ENCODE results near the gene CLTC.

Gene CLTC

DNA sequence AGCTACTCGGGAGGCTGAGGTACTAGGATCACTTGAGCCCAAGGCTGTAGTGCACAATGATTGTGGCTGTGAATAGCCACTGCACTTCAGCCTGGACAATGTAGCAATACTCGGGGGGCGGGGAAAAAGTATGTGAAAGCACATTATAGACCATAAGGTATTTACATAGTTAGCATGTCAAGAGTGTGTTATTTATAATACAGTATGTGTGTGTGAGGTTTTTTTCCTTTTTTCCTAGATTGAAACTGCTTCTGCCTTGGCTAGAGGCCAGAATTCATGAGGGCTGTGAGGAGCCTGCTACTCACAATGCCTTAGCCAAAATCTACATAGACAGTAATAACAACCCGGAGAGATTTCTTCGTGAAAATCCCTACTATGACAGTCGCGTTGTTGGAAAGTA, 57.0 kb downstream of the CLTC start:
- in situ Hi-C loops (cut with HindIII; ENCODE audit: low sequenced_read_pairs), result no loop called here

DNA sequence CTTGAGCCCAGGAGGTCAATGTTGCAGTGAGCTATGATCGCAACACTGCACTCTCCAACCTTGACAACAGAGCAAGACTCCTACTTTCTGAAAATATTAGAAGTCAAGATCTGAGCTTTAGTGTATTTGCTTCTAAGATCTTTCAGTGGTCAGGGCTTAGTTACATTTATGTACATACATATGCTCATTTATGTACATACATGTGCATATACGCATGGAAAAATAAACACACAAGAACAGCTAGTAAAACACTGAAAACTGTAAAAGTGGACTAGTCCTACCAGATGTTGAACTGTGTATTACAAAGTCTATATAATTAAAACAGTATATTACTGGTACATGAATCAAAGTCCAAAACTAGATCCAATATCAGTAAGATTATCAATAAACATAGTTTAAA, 59.2 kb downstream of the CLTC start:
- in situ Hi-C loops (cut with HindIII; ENCODE audit: low sequenced_read_pairs), result no loop called here

- in situ Hi-C loops (cut with HindIII; ENCODE audit: low sequenced_read_pairs), result loop anchor here (10.0 kb wide), 1 partner anchor 156 kb away; no protein-coding TSS in a partner anchor
Observed at GRCh38 chr17:59680314-59680713, 60.6 kb downstream of the CLTC start.

GRCh38 chr17:59683283-59683682, 63.6 kb downstream of the CLTC start:
- in situ Hi-C loops (cut with HindIII; ENCODE audit: low sequenced_read_pairs), result loop anchor here (10.0 kb wide), 1 partner anchor 158 kb away; no protein-coding TSS in a partner anchor

DNA sequence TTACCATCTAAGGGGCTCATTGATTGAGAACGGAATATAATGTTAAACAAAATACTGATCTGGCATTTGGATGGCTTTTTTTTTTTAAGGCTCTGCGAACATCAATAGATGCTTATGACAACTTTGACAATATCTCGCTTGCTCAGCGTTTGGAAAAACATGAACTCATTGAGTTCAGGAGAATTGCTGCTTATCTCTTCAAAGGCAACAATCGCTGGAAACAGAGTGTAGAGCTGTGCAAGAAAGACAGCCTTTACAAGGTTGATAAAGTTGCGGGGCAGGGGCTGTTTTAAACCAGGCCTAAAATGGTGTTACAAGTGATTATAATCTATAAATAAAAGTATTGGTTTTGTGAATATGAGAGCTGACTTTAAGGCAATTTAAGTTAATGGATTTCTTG, 65.3 kb downstream of the CLTC start:
- in situ Hi-C loops (cut with HindIII; ENCODE audit: low sequenced_read_pairs), result loop anchor here (10.0 kb wide), 1 partner anchor 160 kb away; no protein-coding TSS in a partner anchor

DNA sequence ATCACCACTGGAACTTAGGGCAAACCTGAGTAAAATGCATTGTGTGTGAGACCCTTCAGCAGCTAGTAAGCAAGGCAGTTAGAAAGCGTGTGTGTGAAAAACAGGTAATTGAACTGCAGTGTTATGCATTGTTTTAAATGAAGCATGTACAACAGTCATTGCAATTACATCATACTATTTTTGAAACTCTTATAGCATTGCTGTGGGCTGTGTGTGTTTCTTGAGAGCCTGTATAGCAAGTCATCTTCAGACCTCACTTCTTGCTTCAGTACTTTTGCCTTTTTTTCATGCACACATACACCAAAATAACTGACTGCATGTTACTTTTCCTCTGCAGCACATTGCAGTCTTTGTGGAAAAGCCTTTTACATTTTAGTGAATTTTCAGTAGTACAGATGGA, 68.3 kb downstream of the CLTC start:
- in situ Hi-C loops (cut with HindIII; ENCODE audit: low sequenced_read_pairs), result loop anchor here (10.0 kb wide), 1 partner anchor 163 kb away; no protein-coding TSS in a partner anchor

DNA sequence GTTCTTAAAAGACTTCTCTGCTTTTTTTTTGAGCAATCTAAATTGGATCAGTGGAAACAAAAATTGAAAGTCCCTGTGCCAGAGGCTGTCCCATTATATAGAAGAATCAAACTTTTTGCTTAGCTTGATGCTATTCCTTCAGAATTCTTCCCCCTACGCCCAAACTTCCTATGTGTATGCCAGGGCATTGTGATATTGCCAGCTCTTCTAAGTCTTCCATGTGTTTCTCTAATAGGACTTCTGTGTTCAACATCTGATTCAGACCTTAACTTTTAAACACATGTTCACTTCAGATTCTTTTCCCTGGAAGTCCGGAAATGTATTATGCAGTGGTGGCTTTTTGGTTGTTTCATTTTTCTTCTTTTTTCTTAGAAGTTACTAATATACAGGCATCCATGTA, 68.8 kb downstream of the CLTC start:
- in situ Hi-C loops (cut with HindIII; ENCODE audit: low sequenced_read_pairs), result loop anchor here (10.0 kb wide), 1 partner anchor 164 kb away; no protein-coding TSS in a partner anchor

GRCh38 chr17:59693582-59693981, 73.9 kb downstream of the CLTC start:
- in situ Hi-C loops (cut with HindIII; ENCODE audit: low sequenced_read_pairs), result no loop called here

- in situ Hi-C loops (cut with HindIII; ENCODE audit: low sequenced_read_pairs), result no loop called here
Observed at GRCh38 chr17:59694344-59694743, 74.6 kb downstream of the CLTC start.

DNA sequence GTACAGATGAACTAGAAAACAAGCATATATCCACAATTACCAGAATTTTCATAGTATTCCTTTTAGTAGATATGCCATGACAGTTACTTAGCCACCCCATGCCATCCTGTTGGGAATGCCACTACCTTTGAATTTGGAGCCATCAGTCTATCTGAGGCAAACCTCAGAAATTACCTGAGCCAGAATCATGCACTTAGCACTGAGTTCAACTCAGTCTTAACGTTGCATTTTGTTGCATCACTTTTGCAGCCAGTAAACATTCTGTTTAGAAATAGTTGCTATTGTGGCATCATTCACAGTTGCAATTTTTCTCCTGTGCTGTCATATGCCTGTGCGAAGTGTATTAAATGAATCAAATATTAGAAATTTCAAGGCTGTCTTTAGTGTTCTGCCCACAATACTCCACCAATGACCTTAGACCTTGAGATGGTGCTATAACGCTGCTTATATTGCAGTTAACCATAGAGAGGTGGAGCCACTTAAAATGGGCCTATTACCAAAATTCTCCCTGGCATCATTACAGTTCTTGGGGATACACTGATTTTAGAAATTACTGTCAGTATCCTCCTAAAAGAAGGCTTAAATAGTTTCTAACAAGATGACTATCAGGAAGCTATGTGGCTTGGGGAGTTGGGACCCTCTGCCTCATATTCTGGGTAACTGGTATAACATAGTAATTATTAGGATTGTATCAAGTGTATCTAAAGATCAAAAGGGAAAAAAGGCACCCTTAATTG, 76.4 kb downstream of the CLTC start:
- in situ Hi-C loops (cut with HindIII; ENCODE audit: low sequenced_read_pairs), result no loop called here

GRCh38 chr17:59696682-59697277, 77.1 kb downstream of the CLTC start:
- in situ Hi-C loops (cut with HindIII; ENCODE audit: low sequenced_read_pairs), result no loop called here

GRCh38 chr17:59698143-59698542, 78.4 kb downstream of the CLTC start:
- in situ Hi-C loops (cut with HindIII; ENCODE audit: low sequenced_read_pairs), result no loop called here

- in situ Hi-C loops (cut with HindIII; ENCODE audit: low sequenced_read_pairs), result no loop called here
Observed at GRCh38 chr17:59699218-59699617, 79.5 kb downstream of the CLTC start.

DNA sequence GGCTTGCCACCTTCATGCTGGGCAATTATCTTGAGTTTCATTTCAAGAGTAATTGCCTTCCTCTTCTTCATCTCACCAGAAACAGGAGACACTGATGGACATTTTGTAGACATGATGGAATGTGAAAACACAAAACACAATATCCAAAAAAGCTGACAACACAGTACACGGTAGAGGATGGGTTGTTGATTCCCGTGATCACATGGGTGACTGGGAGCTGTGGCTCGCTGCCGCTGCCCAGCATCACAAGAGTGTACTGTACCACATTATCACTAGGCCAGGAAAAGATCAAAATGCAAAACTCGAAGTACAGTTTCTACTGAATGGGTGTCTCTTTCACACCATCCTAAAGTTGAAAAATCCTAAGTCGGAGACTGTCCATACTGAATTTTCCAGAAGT, 80.1 kb downstream of the CLTC start:
- in situ Hi-C loops (cut with HindIII; ENCODE audit: low sequenced_read_pairs), result no loop called here

DNA sequence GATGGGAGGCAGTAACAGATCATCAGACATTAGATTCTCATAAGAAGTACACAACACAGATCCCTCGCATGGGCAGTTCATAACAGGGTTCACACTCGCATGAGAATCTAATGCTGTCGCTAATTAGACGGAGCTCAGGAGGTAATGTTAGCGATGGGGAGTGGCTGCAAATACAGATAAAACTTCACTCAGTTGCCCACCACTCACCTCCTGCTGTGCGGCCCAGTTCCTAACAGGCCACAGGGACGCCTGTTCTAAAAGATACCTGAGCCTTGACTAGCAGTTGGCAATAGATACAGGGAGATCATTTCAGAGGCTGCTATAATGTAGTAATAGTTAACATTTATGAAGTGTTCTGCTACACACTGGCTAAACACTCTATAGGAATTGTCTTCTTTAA, 82.6 kb downstream of the CLTC start:
- in situ Hi-C loops (cut with HindIII; ENCODE audit: low sequenced_read_pairs), result no loop called here

DNA sequence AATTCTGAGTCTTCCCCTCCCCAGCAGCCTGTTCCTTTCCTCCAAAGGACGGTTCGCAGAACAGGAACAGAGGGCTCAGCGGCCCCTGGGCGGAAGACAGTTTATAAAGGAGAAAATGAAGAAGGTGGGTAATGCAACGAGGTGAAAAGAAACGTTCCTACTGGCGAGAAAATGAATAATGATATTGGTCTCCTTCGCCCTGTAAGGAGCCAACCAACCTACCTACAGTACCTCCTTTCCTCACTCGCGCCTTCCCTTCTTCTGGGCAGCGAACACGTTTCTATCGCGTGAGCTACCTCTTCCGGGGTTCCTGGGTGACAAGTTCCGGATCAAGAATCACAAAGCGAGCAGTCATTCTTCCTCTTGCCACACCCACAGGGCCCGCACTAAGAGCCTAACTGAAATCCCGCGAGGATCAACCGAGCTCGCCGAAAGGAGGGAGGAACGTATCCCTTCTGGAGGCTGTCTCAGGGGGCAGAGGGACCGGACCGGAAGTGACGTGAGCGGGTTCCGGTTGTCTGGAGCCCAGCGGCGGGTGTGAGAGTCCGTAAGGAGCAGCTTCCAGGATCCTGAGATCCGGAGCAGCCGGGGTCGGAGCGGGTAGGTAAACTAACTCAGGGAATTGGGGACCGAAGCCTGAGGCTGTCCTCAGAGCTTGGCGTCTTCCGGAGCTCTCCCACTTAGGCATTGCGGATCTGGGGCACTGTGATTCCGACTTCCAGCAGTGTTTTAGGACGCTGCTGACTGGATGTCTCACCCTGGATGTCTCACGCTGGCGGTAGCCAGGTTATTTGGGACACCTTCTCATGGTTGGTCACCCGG, 87.7 kb downstream of the CLTC start, which contains the start of the genes PTRH2 and VMP1:
PTRH2 (minus strand) TSS at position 282 of the 822 bp plus-strand sequence. CDS start 9,452 bp downstream, outside the sequence.
VMP1 (plus strand) TSS at position 506 of the 822 bp plus-strand sequence. CDS start 23,793 bp downstream, outside the sequence.
- in situ Hi-C loops (cut with HindIII; ENCODE audit: low sequenced_read_pairs), result no loop called here

DNA sequence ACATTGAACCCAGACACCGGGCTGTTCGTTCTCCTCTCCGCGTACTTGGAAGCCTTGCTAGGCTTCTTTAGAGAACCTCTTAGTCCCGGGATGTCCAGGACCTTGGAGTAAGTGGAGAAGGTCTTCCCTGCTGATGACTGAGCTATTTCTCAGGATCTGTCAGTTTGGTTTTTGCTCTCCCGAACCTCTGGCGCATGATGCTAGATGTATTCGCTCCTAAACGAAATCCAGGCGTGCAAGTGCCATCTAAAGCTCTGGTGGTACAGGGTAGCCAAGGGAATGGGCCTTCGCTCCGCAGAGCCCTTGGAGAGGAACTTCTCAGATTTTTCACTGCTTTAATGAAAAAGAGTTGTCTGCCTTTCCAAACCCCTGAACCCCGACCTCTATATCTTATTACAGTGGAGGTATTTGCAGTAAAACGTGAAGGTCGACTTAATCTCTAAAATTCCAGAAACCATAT, 88.3 kb downstream of the CLTC start:
- in situ Hi-C loops (cut with HindIII; ENCODE audit: low sequenced_read_pairs), result no loop called here

GRCh38 chr17:59711936-59712335, 92.2 kb downstream of the CLTC start:
- in situ Hi-C loops (cut with HindIII; ENCODE audit: low sequenced_read_pairs), result loop anchor here (5.0 kb wide), 1 partner anchor 35 kb away; no protein-coding TSS in a partner anchor

DNA sequence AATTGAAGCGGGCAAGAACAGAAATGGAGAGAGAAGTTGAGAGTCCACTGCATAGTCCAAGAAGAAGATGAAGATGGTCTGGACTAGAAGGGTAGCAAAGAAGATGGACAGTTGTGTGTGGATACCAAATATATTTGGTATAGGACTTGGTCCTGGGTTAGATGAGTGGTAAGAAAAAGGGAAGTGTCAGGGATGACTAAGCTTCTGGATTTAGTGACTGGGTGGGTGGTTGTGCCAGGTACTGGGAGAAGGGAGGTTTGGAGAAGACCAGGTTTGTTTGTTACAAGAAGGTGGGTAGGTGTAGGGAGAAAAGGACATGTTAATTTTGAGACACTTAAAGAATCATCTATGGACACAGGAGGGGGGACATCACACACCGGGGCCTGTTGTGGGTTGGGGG, 93.2 kb downstream of the CLTC start:
- in situ Hi-C loops (cut with HindIII; ENCODE audit: low sequenced_read_pairs), result loop anchor here (5.0 kb wide), 1 partner anchor 34 kb away; no protein-coding TSS in a partner anchor

DNA sequence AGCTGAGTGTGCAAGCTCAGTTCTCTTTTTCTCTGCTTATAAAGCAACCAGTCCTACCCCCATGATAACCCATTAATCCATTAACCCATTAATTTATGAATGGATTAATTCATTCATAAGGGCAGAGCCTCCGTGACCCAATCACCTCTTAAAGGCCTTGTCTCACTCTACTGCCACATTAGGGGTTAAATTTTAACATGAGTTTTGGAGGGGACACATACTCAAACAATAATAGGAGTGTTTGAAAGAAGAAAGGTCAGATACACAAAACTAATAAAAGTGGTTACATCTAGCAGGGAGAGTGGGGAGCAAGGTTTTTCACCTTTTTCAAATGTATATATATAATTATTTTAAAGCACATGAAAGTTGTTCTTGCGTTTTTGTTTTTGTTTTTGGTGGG, 94.6 kb downstream of the CLTC start:
- in situ Hi-C loops (cut with HindIII; ENCODE audit: low sequenced_read_pairs), result loop anchor here (5.0 kb wide), 1 partner anchor 33 kb away; no protein-coding TSS in a partner anchor

DNA sequence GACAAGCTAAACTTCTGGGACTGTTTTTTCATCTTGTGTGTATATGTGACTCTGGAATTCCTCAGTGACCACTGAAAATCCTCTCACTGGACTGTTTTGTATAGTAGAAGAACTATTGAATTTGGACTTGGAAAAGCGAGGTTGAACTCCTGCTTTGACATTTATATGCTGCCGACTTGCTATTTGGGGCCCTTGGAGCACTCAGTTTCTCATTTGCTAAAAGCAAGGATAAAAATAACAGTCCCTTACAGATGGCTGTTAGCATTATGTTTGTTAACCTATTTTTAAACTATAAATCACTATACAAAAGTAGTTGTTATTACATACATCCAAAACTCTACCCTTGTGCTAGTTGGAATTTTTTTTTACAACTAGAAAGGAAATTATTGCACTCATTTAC, 96.7 kb downstream of the CLTC start:
- in situ Hi-C loops (cut with HindIII; ENCODE audit: low sequenced_read_pairs), result no loop called here
